IMR-90 (cell line): ENCODE measurements around the gene RAI1. TPM values are rescaled to one million over a fixed set of nuclear protein-coding genes. Genes with fewer than 3 reads are reported as not detected.

Experiments
- ATAC-seq: fragments of 200-7000 bp; cut with Tn5 transposase; 2 replicates; pipeline ENCODE4 v1.9.1; 2020; ENCODE audit warnings: low read depth, mild to moderate bottlenecking, moderate library complexity
- BruUV-seq: library from RNA; stranded (reverse); fragments of 400-500 nt; replicated peaks from 2 replicates; lab custom pipeline; 2021; lab: Mats Ljungman, UMichigan
- CTCF ChIA-PET: fragments of 300-600 bp; formaldehyde crosslinking; extraction: SDS; loops from one replicate; lab custom pipeline; 2021; ENCODE audit warnings: antibody characterized with exemption; lab: Yijun Ruan, JAX
- POLR2A ChIA-PET: fragments of 300-600 bp; sonication (Branson Sonifier 250); formaldehyde crosslinking; loops from one replicate; lab custom pipeline; 2022; ENCODE audit warnings: antibody characterized with exemption; ENCODE audit not compliant: unreplicated experiment; lab: Charles Lee
- DNase-seq: peaks from one replicate; pipeline ENCODE4 v3.0.0; 2013
- H2AFZ ChIP-seq: replicated peaks from 2 replicates; pipeline ENCODE3; 2013; ENCODE audit warnings: low read length, mild to moderate bottlenecking; ENCODE audit not compliant: poor library complexity
- H2AK5ac ChIP-seq: 2 replicates; pipeline ENCODE4 v1.6.1; 2013; ENCODE audit warnings: low read depth, low read length, inconsistent platforms
- H2AK9ac ChIP-seq: replicated peaks from 2 replicates; pipeline ENCODE3; 2013; ENCODE audit warnings: mild to moderate bottlenecking, low read depth, low read length, moderate library complexity; ENCODE audit not compliant: poor library complexity
- H2BK120ac ChIP-seq: 2 replicates; pipeline ENCODE4 v1.6.1; 2013; ENCODE audit warnings: low read depth, low read length, inconsistent platforms
- H2BK15ac ChIP-seq: 3 replicates; pipeline ENCODE4 v1.6.1; 2013; ENCODE audit warnings: low read depth, low read length, inconsistent platforms
- H2BK20ac ChIP-seq: 2 replicates; pipeline ENCODE4 v1.6.1; 2013; ENCODE audit warnings: low read depth, mild to moderate bottlenecking, inconsistent platforms, low read length, moderate library complexity
- H2BK5ac ChIP-seq: 2 replicates; pipeline ENCODE4 v1.6.1; 2013; ENCODE audit warnings: mild to moderate bottlenecking, low read depth, low read length, inconsistent platforms; ENCODE audit not compliant: poor library complexity, severe bottlenecking
- H3K14ac ChIP-seq: replicated peaks from 2 replicates; pipeline ENCODE4 v1.6.1; 2013; ENCODE audit warnings: low read depth, low read length, inconsistent platforms
- H3K18ac ChIP-seq: 2 replicates; pipeline ENCODE4 v1.6.1; 2013; ENCODE audit warnings: low read depth, low read length, control low read depth
- H3K23ac ChIP-seq: 2 replicates; pipeline ENCODE4 v1.6.1; 2013; ENCODE audit warnings: low read depth, low read length, inconsistent platforms
- H3K27ac ChIP-seq: 2 replicates; pipeline ENCODE4 v1.5.1; 2013; ENCODE audit warnings: mild to moderate bottlenecking, control low read depth, low read length; ENCODE audit not compliant: insufficient read depth
- H3K27me3 ChIP-seq: 2 replicates; pipeline ENCODE4 v1.6.1; 2013; ENCODE audit warnings: low read length; ENCODE audit not compliant: control insufficient read depth, insufficient read depth
- H3K36me3 ChIP-seq: 2 replicates; pipeline ENCODE4 v1.6.1; 2013; ENCODE audit warnings: low read length, mixed read lengths; ENCODE audit not compliant: control insufficient read depth, insufficient read depth
- H3K4ac ChIP-seq: 2 replicates; pipeline ENCODE4 v1.6.1; 2013; ENCODE audit warnings: low read depth, low read length, inconsistent platforms
- H3K4me1 ChIP-seq: 2 replicates; pipeline ENCODE4 v1.6.1; 2013; ENCODE audit warnings: low read length, mixed read lengths; ENCODE audit not compliant: control insufficient read depth, insufficient read depth
- H3K4me2 ChIP-seq: 2 replicates; pipeline ENCODE4 v1.6.1; 2013; ENCODE audit warnings: low read depth, mild to moderate bottlenecking, control low read depth, low read length, moderate library complexity
- H3K4me3 ChIP-seq: 2 replicates; pipeline ENCODE4 v1.5.1; 2013; ENCODE audit warnings: low read depth, mild to moderate bottlenecking, control low read depth, low read length, moderate library complexity; ENCODE audit not compliant: insufficient read depth
- H3K56ac ChIP-seq: 2 replicates; pipeline ENCODE4 v1.6.1; 2013; ENCODE audit warnings: low read length, inconsistent platforms; ENCODE audit not compliant: insufficient read depth; ENCODE audit errors: extremely low read depth
- H3K79me1 ChIP-seq, 2 experiments: 2 replicates each; pipeline ENCODE4 v1.6.1; 2013; ENCODE audit warnings: low read length in 2 of 2, inconsistent platforms in 1 of 2, low read depth in 1 of 2
- H3K9ac ChIP-seq: 2 replicates; pipeline ENCODE4 v1.6.1; 2013; ENCODE audit warnings: low read depth, low read length, control low read depth
- H3K9me1 ChIP-seq: 2 replicates; pipeline ENCODE4 v1.6.1; 2013; ENCODE audit warnings: low read length, inconsistent platforms; ENCODE audit not compliant: insufficient read depth
- H3K9me3 ChIP-seq: 2 replicates; pipeline ENCODE4 v1.6.1; 2013; ENCODE audit warnings: low read length; ENCODE audit not compliant: control insufficient read depth, insufficient read depth
- H4K20me1 ChIP-seq: 2 replicates; pipeline ENCODE4 v1.6.1; 2013; ENCODE audit warnings: low read length, inconsistent platforms; ENCODE audit not compliant: insufficient read depth
- H4K5ac ChIP-seq: 2 replicates; pipeline ENCODE4 v1.6.1; 2013; ENCODE audit warnings: mild to moderate bottlenecking, low read depth, low read length, control low read depth
- H4K8ac ChIP-seq, 2 experiments: 2 replicates each; pipeline ENCODE4 v1.6.1; 2013; ENCODE audit warnings: low read depth in 2 of 2, low read length in 2 of 2, control low read depth in 1 of 2, inconsistent platforms in 1 of 2
- H4K91ac ChIP-seq: 2 replicates; pipeline ENCODE4 v1.6.1; 2013; ENCODE audit warnings: low read depth, low read length, inconsistent platforms; ENCODE audit not compliant: insufficient read depth
- BHLHE40 ChIP-seq: fragments of 150-350 bp; IDR thresholded peaks from 2 replicates; pipeline ENCODE4 v1.6.1; 2016; ENCODE audit warnings: mild to moderate bottlenecking, low read depth, low read length
- MAZ ChIP-seq: IDR thresholded peaks from 2 replicates; pipeline ENCODE4 v1.6.1; 2012; ENCODE audit warnings: low read depth, mild to moderate bottlenecking, low read length, improper control_type of control experiment, moderate library complexity, borderline replicate concordance
- MXI1 ChIP-seq: IDR thresholded peaks from 2 replicates; pipeline ENCODE4 v1.6.1; 2012; ENCODE audit warnings: low read depth, mild to moderate bottlenecking, low read length, moderate library complexity, borderline replicate concordance
- WGBS, 2 experiments: methylation state at CpG; one replicate each; pipeline versions ENCODE4 v1.1.5 to v1.1.7; 2013; ENCODE audit warnings: missing lambda C conversion rate in 2 of 2; ENCODE audit not compliant: insufficient read length in 1 of 2; ENCODE audit errors: extremely low coverage in 2 of 2; 5-methylcytosine and 5-hydroxymethylcytosine counted together
- dilution Hi-C: fragments of 300-500 bp; cut with HindIII; formaldehyde crosslinking; loops from one replicate; pipeline ENCODE4 v1.14.3; 2018; ENCODE audit warnings: low sequenced_read_pairs; ENCODE audit not compliant: unreplicated experiment
- in situ Hi-C: fragments of 300-500 bp; cut with MboI; formaldehyde crosslinking; loops from 3 replicates; pipeline ENCODE4 v1.14.3; 2019; ENCODE audit warnings: low sequenced_read_pairs, inconsistent platforms, mixed read lengths
- intact Hi-C: fragments of 100-400 bp; cut with micrococcal nuclease; formaldehyde crosslinking; loops from 2 replicates; pipeline ENCODE4 v1.10.0; 2022
- polyA plus RNA-seq, 3 experiments: library from polyadenylated mRNA; depleted of rRNA; stranded (reverse); fragments of >200 nt; gene quantifications; 2 replicates each; pipeline ENCODE4 v1.2.3, GENCODE V29; 2012; ENCODE audit warnings: low replicate concordance in 1 of 3
- total RNA-seq: library from RNA; depleted of rRNA; stranded (reverse); fragments of >200 nt; gene quantifications from 2 replicates; pipeline ENCODE4 v1.2.3, GENCODE V29; 2012

RAI1 gene
- total and polyA plus RNA-seq, 2 of the 4 experiments (the other 2 are of a cell fraction): 1.8 to 10.5 TPM

- no peak overlapping the region for H4K91ac ChIP-seq
- TF ChIP-seq BHLHE40 (no peak), MXI1 (no peak), MAZ (no peak)
- dilution Hi-C loops (no loop called here), intact Hi-C loops (no loop called here), in situ Hi-C loops (no loop called here)
- H3K36me3 ChIP-seq: no peaks in the 10 kb centered on the region
- ATAC-seq: no peak
- H2BK120ac ChIP-seq: no peak overlapping the region
- H3K9me3 ChIP-seq: peaks cover 21% of the 10 kb centered on the region
- H3K23ac ChIP-seq: no peak overlapping the region
- no peak overlapping the region for H3K4ac ChIP-seq
- no peak for DNase-seq
- H4K5ac ChIP-seq: no peak overlapping the region
- H4K8ac ChIP-seq: no peak overlapping the region
- H3K14ac ChIP-seq: no peak overlapping the region
- no peak overlapping the region for H2AK5ac ChIP-seq
- no peak overlapping the region for H3K27ac ChIP-seq
- CTCF ChIA-PET: interaction anchor here (0.6 to 1.3 kb wide), 2 partner anchors 11 to 322 kb away, joined by 3 to 4 read pairs; no protein-coding TSS in a partner anchor
- H3K9me1 ChIP-seq: peaks cover 14% of the 10 kb centered on the region
- H3K79me1 ChIP-seq: no peaks in the 10 kb centered on the region
- H2BK20ac ChIP-seq: no peak overlapping the region
- H3K56ac ChIP-seq: no peak overlapping the region
- 80% methylated on average over 8 of the region's 8 CpGs; no CpG with 5 or more reads in 1 of the 2 experiments for WGBS, 2 experiments
- POLR2A ChIA-PET: no interaction called here
- no peak overlapping the region for H3K4me3 ChIP-seq
- H3K18ac ChIP-seq: no peak overlapping the region
- H3K9ac ChIP-seq: no peak overlapping the region
- BruUV-seq: no TSS peak
- H3K4me1 ChIP-seq: peaks cover 6% of the 10 kb centered on the region
- H3K27me3 ChIP-seq: no peaks in the 10 kb centered on the region; the same call in 1 of the 2 replicates
- peak overlapping the region; percentile 33 for H2AFZ ChIP-seq
- H3K4me2 ChIP-seq: no peak overlapping the region
- H2BK15ac ChIP-seq: no peak overlapping the region
- H2AK9ac ChIP-seq: no peak overlapping the region
- no peak overlapping the region for H2BK5ac ChIP-seq
- no peaks in the 10 kb centered on the region for H4K20me1 ChIP-seq
These were observed 20.1 kb upstream of the RAI1 start for GRCh38 chr17:17661134-17661533.
